SJCRH30 (cell line): ENCODE results near the gene GSG1L. TPM values are rescaled to one million over a fixed set of nuclear protein-coding genes. Genes with fewer than 3 reads are reported as not detected.
"Not testable (repeated sequence)": the region's sequence is repeated elsewhere in the genome, so short reads cannot be mapped to it uniquely, and the experiment has no call there.

ENCODE experiments used
- DNase-seq, 2 experiments: peaks; one replicate each; pipeline ENCODE4 v3.0.0-alpha.2; 2015 to 2020
- H3K27ac ChIP-seq: fragments of 250-450 bp; sonication (Bioruptor Pico); 2 replicates; pipeline ENCODE4 v1.5.1; 2020; ENCODE audit warnings: mild to moderate bottlenecking, moderate library complexity
- H3K27me3 ChIP-seq: fragments of 250-450 bp; sonication (Bioruptor Pico); 2 replicates; pipeline ENCODE4 v1.5.1; 2020; ENCODE audit warnings: mild to moderate bottlenecking, moderate library complexity
- H3K36me3 ChIP-seq: fragments of 250-450 bp; sonication (Bioruptor Pico); 2 replicates; pipeline ENCODE4 v1.5.1; 2020; ENCODE audit warnings: mild to moderate bottlenecking, moderate library complexity
- H3K4me1 ChIP-seq: fragments of 250-450 bp; sonication (Bioruptor Pico); 2 replicates; pipeline ENCODE4 v1.5.1; 2020; ENCODE audit warnings: mild to moderate bottlenecking, moderate library complexity
- H3K4me3 ChIP-seq: fragments of 250-450 bp; sonication (Bioruptor Pico); 2 replicates; pipeline ENCODE4 v1.5.1; 2020; ENCODE audit warnings: mild to moderate bottlenecking, moderate library complexity
- H3K9me3 ChIP-seq: fragments of 250-450 bp; sonication (Bioruptor Pico); replicated peaks from 2 replicates; pipeline ENCODE4 v1.5.1; 2020; ENCODE audit warnings: mild to moderate bottlenecking, moderate library complexity
- total RNA-seq: library from RNA; depleted of rRNA; stranded (reverse); fragments of >200 nt; shearing (Covaris generic); gene quantifications from 2 replicates; pipeline ENCODE4 v1.2.3, GENCODE V29; 2014

GSG1L gene
- total RNA-seq, 1 experiment from 2014 or later: not detected

- DNase-seq: no peak
- H3K4me1 ChIP-seq: no peaks in the 10 kb centered on the region
- H3K36me3 ChIP-seq: no peaks in the 10 kb centered on the region
- no peaks in the 10 kb centered on the region for H3K9me3 ChIP-seq
- H3K4me3 ChIP-seq: no peak overlapping the region
- H3K27ac ChIP-seq: no peak overlapping the region
- H3K27me3 ChIP-seq: no peaks in the 10 kb centered on the region
Observed at GRCh38 chr16:27756206-27756970, 307.1 kb downstream of the GSG1L start.

- H3K9me3 ChIP-seq: no peaks in the 10 kb centered on the region
- no peaks in the 10 kb centered on the region for H3K36me3 ChIP-seq
- H3K27ac ChIP-seq: no peak overlapping the region
- H3K27me3 ChIP-seq: no peaks in the 10 kb centered on the region
- no peak overlapping the region for H3K4me3 ChIP-seq
- DNase-seq: no peak
- no peaks in the 10 kb centered on the region for H3K4me1 ChIP-seq
Observed at GRCh38 chr16:27754788-27755690, 308.5 kb downstream of the GSG1L start.

GRCh38 chr16:27753563-27753962 lies 310.0 kb downstream of the GSG1L start:
- no peaks in the 10 kb centered on the region for H3K9me3 ChIP-seq
- no peaks in the 10 kb centered on the region for H3K4me1 ChIP-seq
- no peak overlapping the region for H3K27ac ChIP-seq
- H3K4me3 ChIP-seq: no peak overlapping the region
- no peaks in the 10 kb centered on the region for H3K36me3 ChIP-seq
- no peak for DNase-seq
- no peaks in the 10 kb centered on the region for H3K27me3 ChIP-seq

GRCh38 chr16:27752241-27752640 lies 311.3 kb downstream of the GSG1L start:
- Histone ChIP-seq H3K4me3 (no peak overlapping the region), H3K27ac (no peak overlapping the region), H3K4me1 (no peaks in the 10 kb centered on the region), H3K9me3 (no peaks in the 10 kb centered on the region), H3K27me3 (no peaks in the 10 kb centered on the region), H3K36me3 (no peaks in the 10 kb centered on the region)
- no peak for DNase-seq

GRCh38 chr16:27751676-27752075 lies 311.8 kb downstream of the GSG1L start:
- Histone ChIP-seq H3K4me3 (no peak overlapping the region), H3K27ac (no peak overlapping the region), H3K27me3 (no peaks in the 10 kb centered on the region), H3K9me3 (no peaks in the 10 kb centered on the region), H3K4me1 (no peaks in the 10 kb centered on the region), H3K36me3 (no peaks in the 10 kb centered on the region)
- DNase-seq: no peak

GRCh38 chr16:27751233-27751632 lies 312.3 kb downstream of the GSG1L start:
- H3K9me3 ChIP-seq: no peaks in the 10 kb centered on the region
- no peaks in the 10 kb centered on the region for H3K27me3 ChIP-seq
- no peak for DNase-seq
- no peak overlapping the region for H3K4me3 ChIP-seq
- H3K4me1 ChIP-seq: no peaks in the 10 kb centered on the region
- no peaks in the 10 kb centered on the region for H3K36me3 ChIP-seq
- H3K27ac ChIP-seq: no peak overlapping the region

GRCh38 chr16:27749946-27750345 lies 313.6 kb downstream of the GSG1L start:
- Histone ChIP-seq H3K27ac (no peak overlapping the region), H3K4me3 (no peak overlapping the region), H3K4me1 (no peaks in the 10 kb centered on the region), H3K36me3 (no peaks in the 10 kb centered on the region), H3K27me3 (no peaks in the 10 kb centered on the region), H3K9me3 (no peaks in the 10 kb centered on the region)
- no peak for DNase-seq

GRCh38 chr16:27749547-27749875 lies 314.0 kb downstream of the GSG1L start:
- Histone ChIP-seq H3K9me3 (no peaks in the 10 kb centered on the region), H3K27me3 (no peaks in the 10 kb centered on the region), H3K4me3 (no peak overlapping the region), H3K4me1 (no peaks in the 10 kb centered on the region), H3K27ac (no peak overlapping the region), H3K36me3 (no peaks in the 10 kb centered on the region)
- no peak for DNase-seq

GRCh38 chr16:27748868-27749546 lies 314.5 kb downstream of the GSG1L start:
- no peaks in the 10 kb centered on the region for H3K27me3 ChIP-seq
- DNase-seq: peak in 1 of 2 experiments; percentile 15
- H3K27ac ChIP-seq: no peak overlapping the region
- H3K36me3 ChIP-seq: no peaks in the 10 kb centered on the region
- no peaks in the 10 kb centered on the region for H3K9me3 ChIP-seq
- H3K4me1 ChIP-seq: no peaks in the 10 kb centered on the region
- no peak overlapping the region for H3K4me3 ChIP-seq

- Histone ChIP-seq H3K27me3 (no peaks in the 10 kb centered on the region), H3K36me3 (no peaks in the 10 kb centered on the region), H3K9me3 (no peaks in the 10 kb centered on the region), H3K4me3 (no peak overlapping the region), H3K4me1 (no peaks in the 10 kb centered on the region), H3K27ac (no peak overlapping the region)
- DNase-seq: no peak
Observed at GRCh38 chr16:27747946-27748345, 315.6 kb downstream of the GSG1L start.

GRCh38 chr16:27746076-27746855 lies 317.2 kb downstream of the GSG1L start:
- Histone ChIP-seq H3K27ac (no peak overlapping the region), H3K36me3 (no peaks in the 10 kb centered on the region), H3K9me3 (no peaks in the 10 kb centered on the region), H3K4me3 (no peak overlapping the region), H3K4me1 (no peaks in the 10 kb centered on the region), H3K27me3 (no peaks in the 10 kb centered on the region)
- no peak for DNase-seq

- no peaks in the 10 kb centered on the region for H3K36me3 ChIP-seq
- H3K27ac ChIP-seq: no peak overlapping the region
- no peaks in the 10 kb centered on the region for H3K27me3 ChIP-seq
- DNase-seq: no peak
- no peaks in the 10 kb centered on the region for H3K9me3 ChIP-seq
- H3K4me3 ChIP-seq: no peak overlapping the region
- H3K4me1 ChIP-seq: no peaks in the 10 kb centered on the region
Observed at GRCh38 chr16:27745348-27745747, 318.2 kb downstream of the GSG1L start.

GRCh38 chr16:27743963-27744362 lies 319.6 kb downstream of the GSG1L start:
- H3K27ac ChIP-seq: no peak overlapping the region
- no peaks in the 10 kb centered on the region for H3K4me1 ChIP-seq
- no peaks in the 10 kb centered on the region for H3K36me3 ChIP-seq
- H3K27me3 ChIP-seq: no peaks in the 10 kb centered on the region
- DNase-seq: no peak
- no peak overlapping the region for H3K4me3 ChIP-seq
- H3K9me3 ChIP-seq: no peaks in the 10 kb centered on the region

- not testable (repeated sequence) for H3K4me3 ChIP-seq, H3K27me3 ChIP-seq, DNase-seq, H3K9me3 ChIP-seq, H3K4me1 ChIP-seq, H3K36me3 ChIP-seq, H3K27ac ChIP-seq
Observed at GRCh38 chr16:27743001-27743400, 320.5 kb downstream of the GSG1L start.
